Effector memory CD8-positive, alpha-beta T cell (primary cell): ENCODE results near the gene GPR63.
A peak's percentile ranks its signal among the peaks of the same experiment; 100 is the strongest.
"Not testable (repeated sequence)": the region's sequence is repeated elsewhere in the genome, so short reads cannot be mapped to it uniquely, and the experiment has no call there.

Experiments
- ATAC-seq: fragments of 150-1000 bp; cut with Tn5 transposase; replicated peaks from 2 replicates; pipeline ENCODE4 v1.10.0; 2021; ENCODE audit warnings: mild to moderate bottlenecking, moderate library complexity
- DNase-seq, 3 experiments: peaks; one replicate each; pipeline ENCODE4 v3.0.0; 2021
- H3K27ac Mint-ChIP-seq, 2 donors: one replicate each; pipeline ENCODE4 v1.8.0; 2022; ENCODE audit warnings: mild to moderate bottlenecking in 2 of 2, mixed read lengths in 2 of 2, moderate library complexity in 2 of 2
- H3K27me3 Mint-ChIP-seq, 2 donors: one replicate each; pipeline ENCODE4 v1.8.0; 2022; ENCODE audit warnings: mixed read lengths in 2 of 2
- H3K36me3 Mint-ChIP-seq: one replicate; pipeline ENCODE4 v1.8.0; 2022; ENCODE audit warnings: mild to moderate bottlenecking, moderate library complexity, mixed read lengths; ENCODE audit not compliant: insufficient read depth
- H3K4me1 Mint-ChIP-seq, 2 donors: one replicate each; pipeline ENCODE4 v1.8.0; 2022; ENCODE audit warnings: low read depth in 2 of 2, mixed read lengths in 2 of 2
- H3K4me3 Mint-ChIP-seq, 2 donors: one replicate each; pipeline ENCODE4 v1.8.0; 2022; ENCODE audit warnings: mild to moderate bottlenecking in 2 of 2, mixed read lengths in 2 of 2, moderate library complexity in 2 of 2
- H3K9me3 Mint-ChIP-seq, 2 donors: one replicate each; pipeline ENCODE4 v1.8.0; 2022; ENCODE audit warnings: mixed read lengths in 2 of 2
- total RNA-seq, 9 experiments: gene quantifications; one replicate each; lab custom pipeline; 2026; lab: John Stamatoyannopoulos, UW

GPR63 gene, protein sequence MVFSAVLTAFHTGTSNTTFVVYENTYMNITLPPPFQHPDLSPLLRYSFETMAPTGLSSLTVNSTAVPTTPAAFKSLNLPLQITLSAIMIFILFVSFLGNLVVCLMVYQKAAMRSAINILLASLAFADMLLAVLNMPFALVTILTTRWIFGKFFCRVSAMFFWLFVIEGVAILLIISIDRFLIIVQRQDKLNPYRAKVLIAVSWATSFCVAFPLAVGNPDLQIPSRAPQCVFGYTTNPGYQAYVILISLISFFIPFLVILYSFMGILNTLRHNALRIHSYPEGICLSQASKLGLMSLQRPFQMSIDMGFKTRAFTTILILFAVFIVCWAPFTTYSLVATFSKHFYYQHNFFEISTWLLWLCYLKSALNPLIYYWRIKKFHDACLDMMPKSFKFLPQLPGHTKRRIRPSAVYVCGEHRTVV
- total RNA-seq, result 0 to 5.1 (median 2.2) reads per million in 9 experiments

DNA sequence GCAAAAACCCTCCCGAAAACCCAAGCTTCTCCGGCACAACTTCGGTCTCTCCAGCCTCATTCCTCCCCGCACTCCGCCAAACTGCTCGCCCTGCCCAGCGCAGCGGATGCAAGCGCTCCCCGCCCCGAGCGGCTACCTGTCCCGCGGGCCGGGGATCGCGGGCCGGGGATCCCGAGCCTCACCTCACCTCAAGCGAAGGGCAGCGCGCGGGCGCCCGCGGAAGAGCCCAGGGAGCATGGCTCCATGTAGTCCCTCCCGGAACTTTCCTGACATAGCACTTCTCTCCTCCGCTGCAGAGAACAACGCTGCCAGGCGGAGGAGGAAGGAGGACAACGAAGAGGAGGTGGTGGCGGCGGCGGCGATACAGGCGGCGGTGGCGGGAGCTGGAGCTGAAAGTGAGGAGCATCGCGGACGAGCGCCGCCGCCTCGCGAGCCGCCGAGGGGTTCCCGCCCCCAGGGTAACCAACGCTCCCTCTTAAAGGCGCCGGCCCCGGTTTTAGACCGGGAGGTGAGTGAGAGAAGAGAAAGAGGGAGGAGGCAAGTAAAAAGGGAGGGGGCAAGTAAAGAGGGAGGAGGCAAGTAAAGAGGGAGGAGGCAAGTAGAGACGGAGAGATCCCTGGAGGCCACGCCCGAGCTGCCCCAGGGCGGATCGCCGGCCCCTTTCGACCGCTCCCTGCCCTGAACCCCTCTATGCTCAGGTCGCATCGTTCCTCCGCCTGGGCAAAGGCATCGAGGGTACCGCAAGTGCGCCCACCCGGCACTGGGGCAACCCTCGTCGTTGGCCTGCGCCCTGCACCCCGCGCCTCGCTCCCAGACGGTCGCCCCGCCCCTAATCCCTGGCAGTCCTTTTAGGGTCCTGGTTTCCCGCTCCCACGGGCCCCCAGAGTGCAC, at the start of gene GPR63:
TSS of gene GPR63 (minus strand) at position 397 of the 891 bp plus-strand sequence. CDS start 37,746 bp downstream, outside the sequence.
- H3K27me3 Mint-ChIP-seq, result peaks cover 60 to 65% of the 10 kb centered on the region in 2 donors
- peaks cover 6 to 17% of the 10 kb centered on the region in 2 donors for H3K4me1 Mint-ChIP-seq
- no peaks in the 10 kb centered on the region for H3K36me3 Mint-ChIP-seq
- ATAC-seq (peak; percentile 86), DNase-seq (peak; percentile 31 to 39 (median 33))
- no peaks in the 10 kb centered on the region for H3K9me3 Mint-ChIP-seq
- H3K27ac Mint-ChIP-seq, result peak within 1 kb of the TSS in 1 of 2 donors; percentile 84
- H3K4me3 Mint-ChIP-seq, result peak within 1 kb of the TSS; percentile 93 to 94

DNA sequence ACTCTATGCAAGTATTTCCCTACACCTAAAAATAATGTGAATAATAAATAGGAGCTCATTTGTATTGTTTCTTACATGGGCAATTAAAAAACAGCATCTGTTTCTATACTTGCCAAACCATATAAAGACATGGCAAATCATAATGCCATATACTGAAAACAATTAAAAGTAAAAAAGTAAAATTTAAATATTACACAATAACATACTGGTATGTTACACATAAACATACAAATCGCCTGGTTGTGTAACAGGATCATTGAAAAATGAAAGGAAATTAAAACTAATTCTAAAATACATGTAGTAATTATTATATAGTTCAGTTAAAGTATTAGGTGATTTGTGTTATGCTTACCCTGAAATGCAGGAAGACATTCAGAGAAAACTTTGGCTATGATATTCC, 49.2 kb upstream of the GPR63 start:
- Mint-ChIP-seq H3K27me3 (peaks cover 0 to 11% of the 10 kb centered on the region in 2 donors), H3K4me3 (no peak overlapping the region), H3K36me3 (no peaks in the 10 kb centered on the region), H3K27ac (no peak overlapping the region), H3K4me1 (peaks cover 0 to 3% of the 10 kb centered on the region in 2 donors), H3K9me3 (no peaks in the 10 kb centered on the region)
- DNase-seq (no peak), ATAC-seq (no peak)

DNA sequence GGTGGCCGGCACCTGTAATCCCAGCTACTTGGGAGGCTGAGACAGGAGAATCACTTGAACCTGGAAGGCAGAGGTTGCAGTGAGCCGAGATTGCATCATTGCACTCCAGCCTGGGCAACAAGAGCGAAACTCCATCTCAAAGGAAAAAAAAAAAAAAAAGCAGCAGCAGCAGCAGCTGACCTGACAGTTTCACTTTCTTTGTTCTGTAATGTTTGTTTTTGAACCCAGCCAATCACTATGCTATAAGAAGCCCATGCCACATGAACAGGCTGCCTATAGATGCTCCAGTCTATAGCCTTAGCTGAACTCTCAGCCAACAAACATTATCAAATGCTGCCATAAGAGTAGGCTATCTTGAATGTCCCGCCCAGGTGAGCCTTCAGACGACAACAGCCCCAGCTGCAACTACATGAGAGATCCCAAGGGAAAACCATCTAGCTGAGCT, 47.9 kb upstream of the GPR63 start:
- H3K36me3 Mint-ChIP-seq, H3K27ac Mint-ChIP-seq, DNase-seq, H3K9me3 Mint-ChIP-seq, H3K4me1 Mint-ChIP-seq: not testable (repeated sequence)
- Mint-ChIP-seq H3K27me3 (peaks cover 10 to 19% of the 10 kb centered on the region in 2 donors), H3K4me3 (peak overlapping the region; percentile 19 to 25)
- ATAC-seq, result peak; percentile 72

DNA sequence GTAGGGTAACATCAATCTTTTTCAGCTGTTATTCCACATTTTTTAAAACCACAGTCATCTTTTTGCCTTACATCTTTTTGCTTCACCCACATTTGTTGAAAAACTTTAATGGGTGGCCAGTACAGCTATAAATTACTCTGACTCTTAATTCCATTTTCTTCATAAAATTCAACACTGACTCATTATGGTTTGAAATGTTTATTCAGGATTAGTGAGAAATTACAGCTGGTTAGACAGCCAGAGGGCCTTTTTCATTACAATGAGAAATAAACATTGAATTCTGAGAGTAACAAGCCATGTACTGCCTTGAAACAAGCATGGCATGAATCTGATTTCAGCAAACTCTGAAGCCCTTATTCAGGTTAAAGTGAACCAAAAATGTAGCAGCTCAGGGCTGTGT, 40.9 kb upstream of the GPR63 start:
- H3K9me3 Mint-ChIP-seq, result no peaks in the 10 kb centered on the region
- H3K27me3 Mint-ChIP-seq, result peaks cover 13 to 20% of the 10 kb centered on the region in 2 donors
- H3K4me1 Mint-ChIP-seq, result no peaks in the 10 kb centered on the region
- H3K27ac Mint-ChIP-seq, result no peak overlapping the region
- no peak overlapping the region for H3K4me3 Mint-ChIP-seq
- ATAC-seq (no peak), DNase-seq (no peak)
- H3K36me3 Mint-ChIP-seq, result no peaks in the 10 kb centered on the region

DNA sequence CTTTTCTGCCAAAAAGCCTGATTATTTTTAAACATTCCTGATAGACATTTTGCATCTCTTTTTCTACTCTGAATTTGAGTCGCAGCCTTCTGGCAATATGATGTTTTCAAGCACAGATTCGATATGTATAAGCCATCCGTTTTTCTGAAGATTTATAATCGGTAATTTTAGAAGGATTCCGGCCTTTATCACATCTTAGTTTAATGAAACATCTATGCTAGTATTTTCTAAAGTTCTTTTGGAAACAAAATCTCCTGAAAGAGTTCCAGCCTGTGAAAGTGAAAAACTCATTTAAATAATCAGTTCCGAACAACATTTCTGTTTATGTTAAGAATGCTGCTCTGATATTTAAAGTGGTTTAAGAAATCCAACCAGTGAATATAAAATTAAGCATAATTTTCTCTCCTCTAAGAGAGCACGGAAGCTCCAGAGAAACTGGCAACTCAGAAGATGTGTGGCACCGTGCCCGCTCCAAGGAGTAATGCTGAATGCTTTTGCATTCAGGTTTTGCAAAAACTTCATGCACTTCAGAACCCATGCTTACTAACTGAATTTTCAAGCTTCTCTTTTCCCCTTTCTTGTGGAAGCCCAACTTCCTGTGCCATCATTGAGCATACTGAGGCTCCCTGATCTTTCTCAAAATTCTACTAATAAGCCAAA, 39.7 kb upstream of the GPR63 start:
- ATAC-seq (no peak), DNase-seq (no peak)
- Mint-ChIP-seq H3K27me3 (peaks cover 13% of the 10 kb centered on the region in 2 donors), H3K9me3 (no peaks in the 10 kb centered on the region), H3K4me3 (no peak overlapping the region), H3K36me3 (no peaks in the 10 kb centered on the region), H3K27ac (no peak overlapping the region), H3K4me1 (no peaks in the 10 kb centered on the region)

DNA sequence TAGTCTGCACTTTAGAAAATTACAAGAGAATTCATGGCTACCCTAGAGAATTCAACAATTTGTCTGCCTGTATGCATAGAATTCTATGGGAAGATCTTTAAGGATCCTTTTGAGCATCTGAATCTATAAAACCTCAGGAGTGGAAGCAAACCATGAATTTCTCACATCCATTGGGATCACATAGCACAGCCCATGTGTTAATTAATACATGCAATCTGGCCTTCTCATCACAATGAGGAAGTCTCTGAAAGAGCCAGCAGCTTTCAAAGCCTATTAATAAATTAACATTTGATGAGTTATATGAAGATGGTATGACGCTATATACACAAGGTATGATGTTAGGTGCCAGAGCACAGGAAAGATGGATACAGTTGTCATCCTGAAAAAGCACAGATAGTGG, 35.7 kb upstream of the GPR63 start:
- no peak overlapping the region for H3K27ac Mint-ChIP-seq
- H3K27me3 Mint-ChIP-seq, result peaks cover 5 to 14% of the 10 kb centered on the region in 2 donors
- DNase-seq (no peak), ATAC-seq (no peak)
- peaks cover 3% of the 10 kb centered on the region for H3K36me3 Mint-ChIP-seq
- no peak overlapping the region for H3K4me3 Mint-ChIP-seq
- H3K9me3 Mint-ChIP-seq, result no peaks in the 10 kb centered on the region
- H3K4me1 Mint-ChIP-seq, result no peaks in the 10 kb centered on the region

DNA sequence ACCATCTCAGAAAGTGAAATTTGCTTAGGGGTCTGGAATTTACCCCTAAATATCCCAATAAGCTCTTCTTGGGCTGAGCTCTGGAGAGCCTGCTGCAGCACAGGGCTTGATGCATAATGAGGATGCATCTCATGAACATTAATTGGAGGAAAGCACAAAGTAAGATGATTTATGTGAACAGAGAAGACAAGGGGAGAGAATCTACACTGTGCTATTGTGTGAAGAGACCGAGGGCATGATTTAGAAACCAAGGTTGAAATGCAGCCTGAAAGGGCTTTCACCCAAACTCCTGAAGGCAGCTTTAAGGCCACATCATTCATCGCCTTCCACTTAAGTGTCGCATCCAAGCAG, 27.8 kb upstream of the GPR63 start:
- no peak overlapping the region for H3K27ac Mint-ChIP-seq
- H3K4me1 Mint-ChIP-seq, result no peaks in the 10 kb centered on the region
- ATAC-seq, result no peak
- H3K36me3 Mint-ChIP-seq, result no peaks in the 10 kb centered on the region
- H3K27me3 Mint-ChIP-seq, result peaks cover 61 to 67% of the 10 kb centered on the region in 2 donors
- no peak for DNase-seq
- no peaks in the 10 kb centered on the region for H3K9me3 Mint-ChIP-seq
- no peak overlapping the region for H3K4me3 Mint-ChIP-seq

DNA sequence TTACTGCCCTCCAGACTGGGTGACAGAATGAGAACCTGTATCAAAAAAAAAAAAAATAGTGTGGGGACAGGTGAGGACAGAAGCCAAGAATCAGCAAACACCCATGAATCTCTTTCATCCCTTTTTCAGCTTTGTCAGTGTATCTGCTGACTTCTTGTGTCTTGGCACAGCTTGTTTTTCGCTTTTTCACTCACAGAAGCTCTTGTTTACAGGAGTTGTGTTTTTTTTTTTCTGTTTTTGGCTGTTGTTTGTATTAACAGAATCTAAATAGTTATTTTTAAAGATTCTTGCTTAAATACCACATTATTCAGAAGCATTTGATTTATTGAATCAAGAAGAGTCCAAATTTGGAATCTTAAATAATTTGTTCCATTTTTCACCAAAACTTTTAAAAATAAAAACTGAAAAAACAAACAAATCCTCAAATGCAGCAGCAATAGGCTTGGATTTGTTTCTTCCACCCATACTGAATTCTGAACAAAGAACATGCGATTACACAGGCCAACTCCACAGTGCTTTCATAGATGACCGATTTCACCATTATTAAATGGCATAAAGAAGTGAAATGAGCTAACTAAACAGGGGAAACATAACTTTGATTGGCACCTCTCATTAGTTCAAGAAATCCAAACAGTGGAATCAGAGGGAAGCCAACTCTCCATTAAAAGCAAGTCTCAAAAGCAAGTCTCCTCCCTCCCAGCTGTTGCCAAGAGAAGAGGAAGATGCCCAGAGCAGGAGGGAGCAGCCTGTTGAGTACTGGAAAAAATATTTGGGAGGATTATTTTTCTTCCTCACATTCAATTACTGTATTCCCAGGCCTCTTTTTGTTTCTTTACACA, 27.2 kb upstream of the GPR63 start:
- H3K27ac Mint-ChIP-seq, result no peak overlapping the region
- peaks cover 66 to 70% of the 10 kb centered on the region in 2 donors for H3K27me3 Mint-ChIP-seq

DNA sequence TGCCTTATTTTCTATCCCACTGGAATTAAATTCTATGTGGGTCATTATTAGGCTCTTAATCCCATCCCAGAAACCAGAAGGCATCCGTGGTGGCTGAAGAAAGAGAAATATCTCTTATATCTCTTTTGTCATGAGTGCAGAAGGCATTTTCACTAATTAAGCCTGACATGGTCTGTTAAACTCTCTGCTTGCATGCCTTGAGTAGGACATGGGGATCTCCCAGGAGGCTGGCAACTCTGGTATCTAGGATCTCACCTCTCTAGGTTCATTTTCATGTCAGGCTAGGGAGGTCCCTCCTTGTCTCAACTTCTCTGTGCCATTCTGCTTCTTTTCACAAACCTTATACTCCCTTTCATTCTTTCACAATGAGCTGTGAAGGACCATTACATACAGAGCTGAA, 25.3 kb upstream of the GPR63 start:
- Mint-ChIP-seq H3K4me1 (no peaks in the 10 kb centered on the region), H3K27me3 (peaks cover 71 to 72% of the 10 kb centered on the region in 2 donors), H3K27ac (no peak overlapping the region), H3K4me3 (no peak overlapping the region), H3K9me3 (no peaks in the 10 kb centered on the region), H3K36me3 (no peaks in the 10 kb centered on the region)
- ATAC-seq, result no peak
- no peak for DNase-seq

More for the DNA sequence above, 27.2 kb upstream of the GPR63 start:
- ATAC-seq, result no peak
- Mint-ChIP-seq H3K36me3 (no peaks in the 10 kb centered on the region), H3K9me3 (no peaks in the 10 kb centered on the region), H3K4me3 (no peak overlapping the region), H3K4me1 (no peaks in the 10 kb centered on the region)
- no peak for DNase-seq

DNA sequence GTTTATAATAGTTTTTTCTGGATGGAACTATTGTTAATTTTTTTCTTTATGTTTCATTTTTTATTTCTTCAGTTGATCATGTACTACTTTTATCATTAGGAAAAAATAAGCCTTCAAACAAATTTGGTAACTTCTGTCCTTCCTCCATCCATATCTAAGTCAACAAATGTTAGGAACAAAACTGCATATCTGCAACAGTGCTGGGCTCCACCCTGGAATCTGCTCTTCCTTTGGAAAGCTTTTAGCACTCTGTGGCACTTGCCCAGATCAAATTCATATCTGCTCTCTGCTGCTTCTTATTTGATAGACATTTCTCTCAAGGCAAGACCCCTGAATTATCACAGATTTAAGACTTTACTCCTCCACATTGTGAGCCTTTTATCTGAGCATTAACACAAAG, 24.3 kb upstream of the GPR63 start:
- Mint-ChIP-seq H3K27me3 (peaks cover 76 to 82% of the 10 kb centered on the region in 2 donors), H3K9me3 (no peaks in the 10 kb centered on the region), H3K36me3 (no peaks in the 10 kb centered on the region), H3K4me1 (no peaks in the 10 kb centered on the region), H3K27ac (no peak overlapping the region), H3K4me3 (no peak overlapping the region)
- DNase-seq (no peak), ATAC-seq (no peak)

DNA sequence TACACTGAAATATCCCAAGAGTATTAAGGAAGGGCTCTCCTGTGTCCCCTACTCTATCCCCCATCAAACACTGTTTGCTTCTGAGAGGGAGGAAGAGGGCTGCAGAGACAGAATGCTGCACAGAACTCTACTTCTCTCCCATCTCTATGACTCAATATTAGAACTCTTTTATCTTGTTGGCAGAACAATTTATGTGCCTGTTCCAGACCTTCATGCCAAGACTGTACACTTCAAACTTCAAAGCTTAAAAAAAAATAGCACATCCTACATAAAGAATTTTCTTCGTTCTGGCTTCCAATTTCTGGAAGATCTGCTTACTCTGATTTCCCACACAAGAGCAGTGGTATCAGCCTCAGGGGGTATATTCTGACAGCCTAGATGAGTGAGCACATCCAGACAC, 19.6 kb upstream of the GPR63 start:
- Mint-ChIP-seq H3K4me1 (no peaks in the 10 kb centered on the region), H3K36me3 (no peaks in the 10 kb centered on the region), H3K27me3 (peaks cover 42 to 46% of the 10 kb centered on the region in 2 donors), H3K27ac (no peak overlapping the region), H3K4me3 (no peak overlapping the region), H3K9me3 (no peaks in the 10 kb centered on the region)
- ATAC-seq (no peak), DNase-seq (no peak)

DNA sequence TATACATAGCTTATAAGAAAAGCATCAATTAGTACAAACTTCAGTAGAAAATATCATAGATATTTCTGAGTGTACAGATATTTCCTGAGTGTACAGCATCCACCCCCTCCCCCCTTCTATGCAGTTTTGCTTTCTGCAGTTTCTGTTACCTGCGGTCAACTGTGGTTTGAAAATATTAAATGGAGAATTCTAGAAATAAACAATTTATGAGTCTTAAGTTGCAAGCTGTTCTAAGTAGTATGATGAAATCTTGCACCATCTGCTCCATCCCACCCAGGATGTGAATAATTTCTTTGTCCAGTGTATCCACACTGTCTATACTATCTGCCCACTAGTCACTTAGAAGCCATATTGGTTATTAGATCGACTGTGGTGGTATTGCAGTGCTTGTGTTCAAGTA, 15.8 kb upstream of the GPR63 start:
- Mint-ChIP-seq H3K27me3 (peaks cover 22 to 23% of the 10 kb centered on the region in 2 donors), H3K36me3 (peaks cover 5% of the 10 kb centered on the region), H3K4me1 (no peaks in the 10 kb centered on the region), H3K9me3 (no peaks in the 10 kb centered on the region), H3K4me3 (no peak overlapping the region), H3K27ac (no peak overlapping the region)
- no peak for ATAC-seq
- DNase-seq, result no peak
